HCT116 (cell line): ENCODE measurements around the gene PNPLA2. TPM values are rescaled to one million over a fixed set of nuclear protein-coding genes. Genes with fewer than 3 reads are reported as not detected.

Source experiments
- ATAC-seq: fragments of 200-7000 bp; cut with Tn5 transposase; 2 replicates; pipeline ENCODE4 v1.9.1; 2020; ENCODE audit warnings: mild to moderate bottlenecking, moderate library complexity
- BruUV-seq: library from RNA; stranded (reverse); fragments of 400-500 nt; replicated peaks from 2 replicates; lab custom pipeline; 2021; lab: Mats Ljungman, UMichigan
- CTCF ChIA-PET: fragments of 300-600 bp; sonication (Branson Sonifier 250); formaldehyde crosslinking; loops from one replicate; lab custom pipeline; 2021; ENCODE audit warnings: antibody characterized with exemption; lab: Charles Lee
- POLR2A ChIA-PET: fragments of 300-600, 350-600 bp; sonication (Branson Sonifier 250); formaldehyde crosslinking; loops from one replicate; lab custom pipeline; 2021; ENCODE audit warnings: antibody characterized with exemption; lab: Charles Lee
- RAD21 ChIA-PET, 2 experiments: fragments of 300-600 bp; sonication (Branson Sonifier 250); formaldehyde crosslinking; loops; one replicate each; lab custom pipeline; 2023; ENCODE audit warnings: low total read pairs in 2 of 2; ENCODE audit not compliant: uncharacterized antibody in 2 of 2, unreplicated experiment in 2 of 2, low non-redundant PET in 1 of 2; lab: Charles Lee
- DNase-seq: peaks from one replicate; pipeline ENCODE4 v3.0.0-alpha.2; 2010; ENCODE audit warnings: low read depth, low spot score
- H2AFZ ChIP-seq: fragments of 200-600 bp; shearing (Covaris generic), sonication (generic); 2 replicates; pipeline ENCODE4 v1.6.1; 2017; ENCODE audit warnings: low read depth, mixed run types, mixed read lengths, antibody characterized with exemption, low read length; ENCODE audit not compliant: poor library complexity, severe bottlenecking
- H3K27ac ChIP-seq: 2 replicates; pipeline ENCODE4 v1.5.1; 2012; ENCODE audit warnings: low read depth, low read length
- H3K27me3 ChIP-seq: fragments of 200-600 bp; sonication (generic); 2 replicates; pipeline ENCODE4 v1.6.1; 2016; ENCODE audit warnings: mixed run types, low read length, mixed read lengths; ENCODE audit not compliant: insufficient read depth
- H3K36me3 ChIP-seq, 2 experiments: fragments of 200-500 bp in 1 of 2; fragments of 200-600 bp in 1 of 2; sonication (Bioruptor generic) in 1 of 2; sonication (generic) in 1 of 2; 2 replicates each; pipeline versions ENCODE4 v1.5.1 to v1.6.1; 2014 to 2016; ENCODE audit warnings: low read length in 2 of 2, inconsistent platforms in 1 of 2, mixed read lengths in 1 of 2, mixed run types in 1 of 2; ENCODE audit not compliant: insufficient read depth in 2 of 2, control insufficient read depth in 1 of 2
- H3K4me1 ChIP-seq, 2 experiments: fragments of 200-600 bp in 1 of 2; sonication (generic) in 1 of 2; 2 replicates each; pipeline versions ENCODE4 v1.5.1 to v1.6.1; 2012 to 2017; ENCODE audit warnings: low read length in 2 of 2, inconsistent platforms in 1 of 2, mild to moderate bottlenecking in 1 of 2, mixed read lengths in 1 of 2, mixed run types in 1 of 2, moderate library complexity in 1 of 2; ENCODE audit not compliant: insufficient read depth in 2 of 2, control insufficient read depth in 1 of 2
- H3K4me2 ChIP-seq: fragments of 200-600 bp; sonication (generic); 2 replicates; pipeline ENCODE4 v1.6.1; 2017; ENCODE audit warnings: mixed run types, low read length, mixed read lengths
- H3K4me3 ChIP-seq, 2 experiments: fragments of 200-600 bp in 1 of 2; sonication (generic) in 1 of 2; replicated peaks in 1 of 2; 2 replicates each; pipeline ENCODE4 v1.5.1; 2011 to 2016; ENCODE audit warnings: low read length in 2 of 2, control low read depth in 1 of 2, low read depth in 1 of 2, mild to moderate bottlenecking in 1 of 2, mixed read lengths in 1 of 2, mixed run types in 1 of 2
- H3K79me2 ChIP-seq: fragments of 200-600 bp; sonication (generic); 2 replicates; pipeline ENCODE4 v1.6.1; 2017; ENCODE audit warnings: mild to moderate bottlenecking, mixed run types, low read length, moderate library complexity, mixed read lengths; ENCODE audit not compliant: insufficient read depth
- H3K9ac ChIP-seq: fragments of 200-600 bp; sonication (generic); 2 replicates; pipeline ENCODE4 v1.6.1; 2016; ENCODE audit warnings: low read length, mixed read lengths
- H3K9me2 ChIP-seq: fragments of 200-600 bp; sonication (generic), shearing (Covaris generic); 2 replicates; pipeline ENCODE4 v1.6.1; 2017; ENCODE audit warnings: mixed run types, mild to moderate bottlenecking, moderate library complexity; ENCODE audit not compliant: insufficient read depth
- H3K9me3 ChIP-seq, 2 experiments: fragments of 200-500 bp in 1 of 2; fragments of 200-600 bp in 1 of 2; sonication (Bioruptor generic) in 1 of 2; sonication (generic) in 1 of 2; 2 replicates each; pipeline ENCODE4 v1.6.1; 2014 to 2017; ENCODE audit warnings: low read length in 2 of 2, mixed read lengths in 2 of 2, inconsistent platforms in 1 of 2, low read depth in 1 of 2, mild to moderate bottlenecking in 1 of 2, mixed run types in 1 of 2, moderate library complexity in 1 of 2; ENCODE audit not compliant: control insufficient read depth in 1 of 2, insufficient read depth in 1 of 2
- H4K20me1 ChIP-seq: fragments of 200-600 bp; sonication (generic), shearing (Covaris generic); 2 replicates; pipeline ENCODE4 v1.6.1; 2017; ENCODE audit warnings: mixed run types, mild to moderate bottlenecking, moderate library complexity; ENCODE audit not compliant: insufficient read depth
- CBX3 ChIP-seq: IDR thresholded peaks from 2 replicates; pipeline ENCODE4 v1.6.1; 2012; ENCODE audit warnings: low read depth
- ELF1 ChIP-seq: IDR thresholded peaks from 2 replicates; pipeline ENCODE4 v1.6.1; 2012; ENCODE audit warnings: low read depth, borderline replicate concordance
- EZH2 ChIP-seq: fragments of 200-600 bp; sonication (generic); IDR thresholded peaks from 2 replicates; pipeline ENCODE4 v1.6.1; 2017; ENCODE audit warnings: antibody characterized with exemption, mixed run types
- EZH2phosphoT487 ChIP-seq: fragments of 200-600 bp; IDR thresholded peaks from 2 replicates; pipeline ENCODE4 v1.6.1; 2018; ENCODE audit warnings: antibody characterized with exemption, borderline replicate concordance
- FOSL1 ChIP-seq: IDR thresholded peaks from 2 replicates; pipeline ENCODE4 v1.6.1; 2012; ENCODE audit warnings: low read depth
- JUND ChIP-seq: IDR thresholded peaks from 2 replicates; pipeline ENCODE4 v1.6.1; 2012
- POLR2AphosphoS5 ChIP-seq: IDR thresholded peaks from 2 replicates; pipeline ENCODE4 v1.6.1; 2011; ENCODE audit warnings: mild to moderate bottlenecking, low read depth, low read length, moderate library complexity
- RAD21 ChIP-seq: IDR thresholded peaks from 2 replicates; pipeline ENCODE4 v1.6.1; 2012; ENCODE audit warnings: low read depth, mild to moderate bottlenecking
- SP1 ChIP-seq: IDR thresholded peaks from 2 replicates; pipeline ENCODE4 v1.6.1; 2012; ENCODE audit warnings: low read depth
- SRF ChIP-seq: IDR thresholded peaks from 2 replicates; pipeline ENCODE4 v1.6.1; 2012; ENCODE audit warnings: low read depth
- TCF7L2 ChIP-seq: IDR thresholded peaks from 2 replicates; pipeline ENCODE4 v1.7.0; 2011; ENCODE audit warnings: borderline replicate concordance, inconsistent platforms; ENCODE audit not compliant: insufficient read depth, insufficient read length; ENCODE audit errors: extremely low read depth
- YY1 ChIP-seq: IDR thresholded peaks from 2 replicates; pipeline ENCODE4 v1.6.1; 2011; ENCODE audit warnings: low read length, low read depth, moderate library complexity, mild to moderate bottlenecking; ENCODE audit not compliant: insufficient replicate concordance; ENCODE audit errors: extremely low read depth
- ZFX ChIP-seq: fragments of 450-650 bp; IDR thresholded peaks from 2 replicates; pipeline ENCODE4 v1.6.1; 2017
- ZNF274 ChIP-seq: fragments of 200-500 bp; sonication (Bioruptor generic); IDR thresholded peaks from 2 replicates; pipeline ENCODE4 v1.6.1; 2014; ENCODE audit warnings: mild to moderate bottlenecking, low read depth, low read length, inconsistent platforms
- intact Hi-C: fragments of 100-400 bp; cut with micrococcal nuclease; formaldehyde crosslinking; loops from 2 replicates; pipeline ENCODE4 v1.10.0; 2022
- total RNA-seq: library from RNA; stranded (reverse); gene quantifications from one replicate; pipeline ENCODE4 v1.2.1, GENCODE V29; 2021; ENCODE audit not compliant: unreplicated experiment
- TF ChIP-seq, protein P1 (sequence below): IDR thresholded peaks from 2 replicates; pipeline ENCODE4 v1.6.1; 2012; ENCODE audit warnings: low read depth
- TF ChIP-seq, protein P2 (sequence below): IDR thresholded peaks from 2 replicates; pipeline ENCODE4 v1.6.1; 2012
- TF ChIP-seq, protein P3 (sequence below), 3 experiments: fragments of 200-600 bp in 1 of 3; sonication (generic) in 1 of 3; IDR thresholded peaks in 2 of 3; conservative IDR thresholded peaks in 1 of 3; 2 replicates each; pipeline ENCODE4 v1.5.1; 2012 to 2017; ENCODE audit warnings: low read depth in 2 of 3, low read length in 2 of 3, antibody characterized with exemption in 1 of 3, borderline replicate concordance in 1 of 3, control low read depth in 1 of 3, mild to moderate bottlenecking in 1 of 3, mixed read lengths in 1 of 3, mixed run types in 1 of 3, moderate library complexity in 1 of 3; ENCODE audit not compliant: insufficient read depth in 1 of 3
- TF ChIP-seq, protein P4 (sequence below): IDR thresholded peaks from 2 replicates; pipeline ENCODE4 v1.6.1; 2011; ENCODE audit warnings: mild to moderate bottlenecking, low read length, moderate library complexity; ENCODE audit not compliant: insufficient replicate concordance; ENCODE audit errors: extremely low read depth
- TF ChIP-seq, protein P5 (sequence below): IDR thresholded peaks from 2 replicates; pipeline ENCODE4 v1.6.1; 2012

Gene PNPLA2
- total RNA-seq, 1 experiment from 2014 or later = 124 TPM

DNA sequence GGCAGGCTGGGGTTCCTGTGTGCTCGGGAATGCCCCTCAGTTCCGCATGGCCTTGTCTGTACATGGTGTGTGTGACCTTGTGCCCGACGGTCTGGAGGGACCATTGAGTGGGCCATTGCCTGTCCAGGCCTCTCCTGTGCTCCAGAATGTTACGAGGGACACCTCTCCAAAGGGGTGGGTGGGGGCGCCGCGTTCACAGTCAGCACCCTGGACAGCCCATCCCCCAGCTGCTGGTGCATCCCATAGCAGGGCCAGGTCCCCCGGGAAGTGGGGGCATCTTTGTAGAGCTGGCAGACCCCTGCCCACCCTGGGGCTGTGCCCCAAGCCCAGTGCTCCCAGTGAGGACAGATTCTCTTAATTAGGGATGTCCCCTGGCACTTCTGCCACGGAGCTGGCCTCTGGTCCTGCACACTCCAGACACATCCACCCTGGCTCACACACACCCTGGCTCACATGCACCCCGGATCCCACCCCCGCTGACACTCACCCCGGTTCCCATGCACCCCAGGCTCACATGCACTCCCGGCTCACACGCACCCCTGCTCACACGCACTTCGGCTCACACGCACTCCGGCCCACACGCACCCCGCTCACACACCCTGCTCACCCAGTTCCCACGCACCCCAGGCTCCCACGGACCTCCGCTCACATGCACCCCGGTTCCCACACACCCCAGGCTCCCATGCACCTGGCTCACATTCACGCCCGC is 39.5 kb downstream of the PNPLA2 start:
- DNase-seq = no peak
- ChIA-PET CTCF (no interaction called here), POLR2A (no interaction called here), RAD21 (no interaction called here)
- H2AFZ ChIP-seq = no peak overlapping the region
- H3K9me2 ChIP-seq = no peaks in the 10 kb centered on the region
- no peaks in the 10 kb centered on the region for H3K27me3 ChIP-seq
- ATAC-seq = no peak
- no peak overlapping the region for H3K4me3 ChIP-seq
- intact Hi-C loops = no loop called here
- peaks cover 7 to 23% of the 10 kb centered on the region in 2 experiments for H3K4me1 ChIP-seq
- no peaks in the 10 kb centered on the region for H3K79me2 ChIP-seq
- H3K9ac ChIP-seq = no peak overlapping the region
- H4K20me1 ChIP-seq = no peaks in the 10 kb centered on the region
- TF ChIP-seq, protein P1, sequence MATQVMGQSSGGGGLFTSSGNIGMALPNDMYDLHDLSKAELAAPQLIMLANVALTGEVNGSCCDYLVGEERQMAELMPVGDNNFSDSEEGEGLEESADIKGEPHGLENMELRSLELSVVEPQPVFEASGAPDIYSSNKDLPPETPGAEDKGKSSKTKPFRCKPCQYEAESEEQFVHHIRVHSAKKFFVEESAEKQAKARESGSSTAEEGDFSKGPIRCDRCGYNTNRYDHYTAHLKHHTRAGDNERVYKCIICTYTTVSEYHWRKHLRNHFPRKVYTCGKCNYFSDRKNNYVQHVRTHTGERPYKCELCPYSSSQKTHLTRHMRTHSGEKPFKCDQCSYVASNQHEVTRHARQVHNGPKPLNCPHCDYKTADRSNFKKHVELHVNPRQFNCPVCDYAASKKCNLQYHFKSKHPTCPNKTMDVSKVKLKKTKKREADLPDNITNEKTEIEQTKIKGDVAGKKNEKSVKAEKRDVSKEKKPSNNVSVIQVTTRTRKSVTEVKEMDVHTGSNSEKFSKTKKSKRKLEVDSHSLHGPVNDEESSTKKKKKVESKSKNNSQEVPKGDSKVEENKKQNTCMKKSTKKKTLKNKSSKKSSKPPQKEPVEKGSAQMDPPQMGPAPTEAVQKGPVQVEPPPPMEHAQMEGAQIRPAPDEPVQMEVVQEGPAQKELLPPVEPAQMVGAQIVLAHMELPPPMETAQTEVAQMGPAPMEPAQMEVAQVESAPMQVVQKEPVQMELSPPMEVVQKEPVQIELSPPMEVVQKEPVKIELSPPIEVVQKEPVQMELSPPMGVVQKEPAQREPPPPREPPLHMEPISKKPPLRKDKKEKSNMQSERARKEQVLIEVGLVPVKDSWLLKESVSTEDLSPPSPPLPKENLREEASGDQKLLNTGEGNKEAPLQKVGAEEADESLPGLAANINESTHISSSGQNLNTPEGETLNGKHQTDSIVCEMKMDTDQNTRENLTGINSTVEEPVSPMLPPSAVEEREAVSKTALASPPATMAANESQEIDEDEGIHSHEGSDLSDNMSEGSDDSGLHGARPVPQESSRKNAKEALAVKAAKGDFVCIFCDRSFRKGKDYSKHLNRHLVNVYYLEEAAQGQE = no peak
- TF ChIP-seq ZFX (no peak), TCF7L2 (no peak), JUND (no peak), CBX3 (no peak), SRF (no peak), POLR2AphosphoS5 (no peak), EZH2 (no peak), SP1 (no peak), YY1 (no peak), FOSL1 (no peak), EZH2phosphoT487 (no peak), ELF1 (no peak), RAD21 (no peak), ZNF274 (no peak)
- TF ChIP-seq, protein P2, sequence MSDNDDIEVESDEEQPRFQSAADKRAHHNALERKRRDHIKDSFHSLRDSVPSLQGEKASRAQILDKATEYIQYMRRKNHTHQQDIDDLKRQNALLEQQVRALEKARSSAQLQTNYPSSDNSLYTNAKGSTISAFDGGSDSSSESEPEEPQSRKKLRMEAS = no peak
- TF ChIP-seq, protein P3, sequence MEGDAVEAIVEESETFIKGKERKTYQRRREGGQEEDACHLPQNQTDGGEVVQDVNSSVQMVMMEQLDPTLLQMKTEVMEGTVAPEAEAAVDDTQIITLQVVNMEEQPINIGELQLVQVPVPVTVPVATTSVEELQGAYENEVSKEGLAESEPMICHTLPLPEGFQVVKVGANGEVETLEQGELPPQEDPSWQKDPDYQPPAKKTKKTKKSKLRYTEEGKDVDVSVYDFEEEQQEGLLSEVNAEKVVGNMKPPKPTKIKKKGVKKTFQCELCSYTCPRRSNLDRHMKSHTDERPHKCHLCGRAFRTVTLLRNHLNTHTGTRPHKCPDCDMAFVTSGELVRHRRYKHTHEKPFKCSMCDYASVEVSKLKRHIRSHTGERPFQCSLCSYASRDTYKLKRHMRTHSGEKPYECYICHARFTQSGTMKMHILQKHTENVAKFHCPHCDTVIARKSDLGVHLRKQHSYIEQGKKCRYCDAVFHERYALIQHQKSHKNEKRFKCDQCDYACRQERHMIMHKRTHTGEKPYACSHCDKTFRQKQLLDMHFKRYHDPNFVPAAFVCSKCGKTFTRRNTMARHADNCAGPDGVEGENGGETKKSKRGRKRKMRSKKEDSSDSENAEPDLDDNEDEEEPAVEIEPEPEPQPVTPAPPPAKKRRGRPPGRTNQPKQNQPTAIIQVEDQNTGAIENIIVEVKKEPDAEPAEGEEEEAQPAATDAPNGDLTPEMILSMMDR (IDR thresholded peaks at IDR 0.05 in 2 of 3, conservative IDR thresholded peaks at IDR 0.05 in 1 of 3; ENCODE audit: borderline replicate concordance in 1 of 3, insufficient read depth in 1 of 3, low read depth in 2 of 3, low read length in 2 of 3) = no peak
- TF ChIP-seq, protein P4, sequence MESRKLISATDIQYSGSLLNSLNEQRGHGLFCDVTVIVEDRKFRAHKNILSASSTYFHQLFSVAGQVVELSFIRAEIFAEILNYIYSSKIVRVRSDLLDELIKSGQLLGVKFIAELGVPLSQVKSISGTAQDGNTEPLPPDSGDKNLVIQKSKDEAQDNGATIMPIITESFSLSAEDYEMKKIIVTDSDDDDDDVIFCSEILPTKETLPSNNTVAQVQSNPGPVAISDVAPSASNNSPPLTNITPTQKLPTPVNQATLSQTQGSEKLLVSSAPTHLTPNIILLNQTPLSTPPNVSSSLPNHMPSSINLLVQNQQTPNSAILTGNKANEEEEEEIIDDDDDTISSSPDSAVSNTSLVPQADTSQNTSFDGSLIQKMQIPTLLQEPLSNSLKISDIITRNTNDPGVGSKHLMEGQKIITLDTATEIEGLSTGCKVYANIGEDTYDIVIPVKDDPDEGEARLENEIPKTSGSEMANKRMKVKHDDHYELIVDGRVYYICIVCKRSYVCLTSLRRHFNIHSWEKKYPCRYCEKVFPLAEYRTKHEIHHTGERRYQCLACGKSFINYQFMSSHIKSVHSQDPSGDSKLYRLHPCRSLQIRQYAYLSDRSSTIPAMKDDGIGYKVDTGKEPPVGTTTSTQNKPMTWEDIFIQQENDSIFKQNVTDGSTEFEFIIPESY = no peak
- TF ChIP-seq, protein P5, sequence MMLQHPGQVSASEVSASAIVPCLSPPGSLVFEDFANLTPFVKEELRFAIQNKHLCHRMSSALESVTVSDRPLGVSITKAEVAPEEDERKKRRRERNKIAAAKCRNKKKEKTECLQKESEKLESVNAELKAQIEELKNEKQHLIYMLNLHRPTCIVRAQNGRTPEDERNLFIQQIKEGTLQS = no peak
- H3K36me3 ChIP-seq = no peaks in the 10 kb centered on the region
- BruUV-seq = no TSS peak
- no peak overlapping the region for H3K4me2 ChIP-seq
- no peak overlapping the region for H3K27ac ChIP-seq
- H3K9me3 ChIP-seq = no peaks in the 10 kb centered on the region
